ENCODE results near the gene LEPR.
"Not testable (repeated sequence)": the region's sequence is repeated elsewhere in the genome, so short reads cannot be mapped to it uniquely, and the experiment has no call there.

The LEPR gene, protein sequence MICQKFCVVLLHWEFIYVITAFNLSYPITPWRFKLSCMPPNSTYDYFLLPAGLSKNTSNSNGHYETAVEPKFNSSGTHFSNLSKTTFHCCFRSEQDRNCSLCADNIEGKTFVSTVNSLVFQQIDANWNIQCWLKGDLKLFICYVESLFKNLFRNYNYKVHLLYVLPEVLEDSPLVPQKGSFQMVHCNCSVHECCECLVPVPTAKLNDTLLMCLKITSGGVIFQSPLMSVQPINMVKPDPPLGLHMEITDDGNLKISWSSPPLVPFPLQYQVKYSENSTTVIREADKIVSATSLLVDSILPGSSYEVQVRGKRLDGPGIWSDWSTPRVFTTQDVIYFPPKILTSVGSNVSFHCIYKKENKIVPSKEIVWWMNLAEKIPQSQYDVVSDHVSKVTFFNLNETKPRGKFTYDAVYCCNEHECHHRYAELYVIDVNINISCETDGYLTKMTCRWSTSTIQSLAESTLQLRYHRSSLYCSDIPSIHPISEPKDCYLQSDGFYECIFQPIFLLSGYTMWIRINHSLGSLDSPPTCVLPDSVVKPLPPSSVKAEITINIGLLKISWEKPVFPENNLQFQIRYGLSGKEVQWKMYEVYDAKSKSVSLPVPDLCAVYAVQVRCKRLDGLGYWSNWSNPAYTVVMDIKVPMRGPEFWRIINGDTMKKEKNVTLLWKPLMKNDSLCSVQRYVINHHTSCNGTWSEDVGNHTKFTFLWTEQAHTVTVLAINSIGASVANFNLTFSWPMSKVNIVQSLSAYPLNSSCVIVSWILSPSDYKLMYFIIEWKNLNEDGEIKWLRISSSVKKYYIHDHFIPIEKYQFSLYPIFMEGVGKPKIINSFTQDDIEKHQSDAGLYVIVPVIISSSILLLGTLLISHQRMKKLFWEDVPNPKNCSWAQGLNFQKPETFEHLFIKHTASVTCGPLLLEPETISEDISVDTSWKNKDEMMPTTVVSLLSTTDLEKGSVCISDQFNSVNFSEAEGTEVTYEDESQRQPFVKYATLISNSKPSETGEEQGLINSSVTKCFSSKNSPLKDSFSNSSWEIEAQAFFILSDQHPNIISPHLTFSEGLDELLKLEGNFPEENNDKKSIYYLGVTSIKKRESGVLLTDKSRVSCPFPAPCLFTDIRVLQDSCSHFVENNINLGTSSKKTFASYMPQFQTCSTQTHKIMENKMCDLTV

DNA sequence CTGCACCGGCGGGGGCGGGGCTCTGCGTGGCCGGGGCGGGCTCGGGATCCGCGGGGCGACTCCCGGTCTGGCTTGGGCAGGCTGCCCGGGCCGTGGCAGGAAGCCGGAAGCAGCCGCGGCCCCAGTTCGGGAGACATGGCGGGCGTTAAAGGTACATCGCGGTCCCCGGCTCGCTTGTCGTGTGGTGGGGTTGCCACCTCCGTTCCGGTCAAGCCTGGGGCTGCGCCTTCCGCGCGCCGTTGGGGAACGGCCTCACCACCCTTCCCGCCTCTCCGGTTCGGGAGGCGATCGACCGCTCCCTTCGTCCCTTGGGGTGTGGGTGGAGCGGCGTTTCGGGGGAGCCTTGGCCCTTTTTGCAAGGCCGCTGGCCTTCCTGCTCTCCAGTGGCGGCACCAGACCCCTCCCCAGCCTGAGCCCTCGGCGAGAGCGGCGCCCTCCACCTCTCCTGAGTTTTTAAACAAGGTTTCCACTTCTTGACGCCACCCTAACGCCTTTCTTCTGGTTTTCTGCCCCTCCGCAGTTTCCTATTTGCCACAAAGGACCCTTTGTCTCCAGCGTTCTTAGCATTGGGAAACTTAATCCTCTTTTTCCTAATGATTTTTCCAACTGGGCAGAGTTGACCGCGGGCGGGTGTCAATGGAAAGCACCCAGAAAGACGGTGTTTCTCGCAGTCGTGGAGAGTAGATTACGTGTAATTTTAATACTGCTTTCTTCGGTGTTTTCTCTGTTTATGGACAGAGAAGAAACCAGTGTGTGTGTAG lies at the start of gene LEPR, which contains the start of gene LEPROT:
LEPR (plus strand) TSS at position 79 of the 761 bp plus-strand sequence. CDS start 144,898 bp downstream, outside the sequence.
LEPROT (plus strand) TSS at position 79 of the 761 bp plus-strand sequence; CDS start at position 136, 57 bp downstream.
- FAIRE-seq (no peak), DNase-seq (ENCODE audit: insufficient read length, low spot score) (peak; percentile 65)

DNA sequence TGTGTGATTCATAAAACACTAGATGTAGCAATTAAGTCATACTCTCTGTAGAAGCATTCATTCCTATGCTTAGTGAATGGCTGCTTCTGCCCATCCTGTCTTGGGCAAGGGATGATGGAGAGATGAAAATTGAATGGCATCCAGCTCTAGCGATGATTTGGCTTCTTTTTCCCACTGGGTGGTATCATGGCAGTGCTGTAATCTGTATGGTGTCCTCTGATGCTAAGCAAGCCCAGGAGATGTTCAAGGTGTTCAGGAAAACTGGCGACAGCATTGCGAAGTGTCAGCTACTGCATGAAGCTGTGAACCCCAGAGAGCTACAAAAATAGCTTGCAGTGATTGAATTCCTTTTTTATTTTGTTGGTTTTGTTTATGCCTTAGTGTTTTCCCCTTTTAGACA lies 48.9 kb upstream of the LEPR start:
- DNase-seq (ENCODE audit: insufficient read length, low spot score), result no peak
- FAIRE-seq, result no peak

DNA sequence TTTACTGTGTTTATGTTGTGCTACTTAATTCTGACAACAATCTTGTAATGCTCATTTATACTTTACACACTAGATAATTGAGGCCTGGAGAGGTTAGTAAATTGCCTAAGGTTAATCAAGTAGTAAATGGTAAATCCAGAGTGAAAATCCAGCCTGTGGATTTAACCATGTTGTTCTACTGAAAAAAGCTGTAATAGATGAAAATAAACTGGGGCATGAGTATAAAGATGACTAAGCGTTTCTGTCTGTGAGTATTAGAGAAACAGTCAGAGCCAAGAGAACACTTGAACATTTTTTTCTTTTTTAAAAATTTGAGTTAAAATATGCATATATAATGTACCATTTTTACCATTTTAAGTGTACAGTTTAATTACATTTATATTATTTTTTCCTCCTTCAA lies 47.9 kb upstream of the LEPR start:
- no peak for DNase-seq (ENCODE audit: insufficient read length, low spot score)
- no peak for FAIRE-seq

DNA sequence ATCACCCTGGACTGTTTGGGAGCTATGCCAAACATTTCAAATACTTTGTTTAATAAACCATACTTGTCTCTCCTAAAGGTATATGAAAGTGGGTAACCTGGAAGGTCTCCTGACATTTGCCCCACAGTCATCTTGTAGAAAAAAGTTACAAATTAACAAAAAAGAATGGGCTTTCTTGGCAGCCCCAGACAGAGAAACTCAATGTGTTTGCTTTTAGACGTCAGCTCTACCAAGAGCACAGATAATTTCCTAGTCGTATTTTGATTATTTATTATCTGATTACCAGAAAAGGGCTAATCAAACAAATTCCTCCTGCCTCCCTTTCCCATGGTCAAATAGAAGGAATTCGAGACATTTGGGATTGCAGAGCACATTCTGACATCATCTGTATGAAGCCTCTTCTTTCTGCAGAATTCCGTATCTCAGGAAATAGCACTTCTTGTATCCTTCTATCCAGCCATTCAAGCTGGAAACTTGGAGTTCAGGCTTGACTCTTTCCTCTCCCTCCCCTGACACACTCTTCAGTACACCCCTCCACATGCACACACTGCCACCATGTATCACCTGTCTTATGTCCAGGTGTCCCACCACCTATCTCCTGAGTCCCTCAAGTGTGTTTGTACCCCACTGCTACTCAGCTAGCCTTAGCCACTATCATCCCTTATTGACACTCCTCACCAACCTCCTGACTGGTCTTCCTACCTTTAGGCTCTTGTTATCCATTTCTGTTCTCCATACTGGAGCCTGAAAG lies 42.8 kb upstream of the LEPR start:
- FAIRE-seq (no peak), DNase-seq (ENCODE audit: insufficient read length, low spot score) (no peak)

DNA sequence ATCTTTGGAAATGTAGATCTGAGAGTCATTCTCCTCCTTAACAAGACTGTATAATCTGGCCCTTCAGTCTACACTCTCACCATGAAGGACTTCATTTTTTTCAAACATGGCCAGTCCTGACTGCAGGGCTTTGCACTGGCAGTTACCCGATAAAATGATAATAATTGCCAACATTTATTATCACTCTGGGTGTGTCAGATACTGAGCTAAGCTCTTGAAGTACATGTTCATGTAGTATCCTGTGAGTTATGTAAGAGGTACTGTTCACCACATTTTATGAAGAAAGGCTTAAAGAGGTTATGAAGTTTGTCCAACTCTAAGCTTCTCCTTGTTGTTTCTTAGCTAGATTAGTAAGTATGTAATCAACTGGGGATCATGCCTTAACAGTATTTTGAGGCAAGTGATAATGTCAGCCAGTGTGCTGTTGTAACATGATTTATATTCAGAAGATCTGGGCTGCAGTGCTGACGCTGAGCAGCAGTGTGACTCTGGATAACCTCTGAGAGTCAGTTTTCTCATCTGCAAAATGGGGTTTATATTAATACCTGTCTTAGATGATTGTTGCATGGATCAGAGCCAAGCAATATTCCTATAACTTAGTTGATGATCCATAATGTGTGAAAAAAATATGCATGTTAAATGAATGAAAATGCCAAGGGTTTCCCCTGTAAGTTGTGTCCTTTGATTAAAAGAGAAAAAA lies 42.1 kb upstream of the LEPR start:
- FAIRE-seq (no peak), DNase-seq (ENCODE audit: insufficient read length, low spot score) (no peak)

DNA sequence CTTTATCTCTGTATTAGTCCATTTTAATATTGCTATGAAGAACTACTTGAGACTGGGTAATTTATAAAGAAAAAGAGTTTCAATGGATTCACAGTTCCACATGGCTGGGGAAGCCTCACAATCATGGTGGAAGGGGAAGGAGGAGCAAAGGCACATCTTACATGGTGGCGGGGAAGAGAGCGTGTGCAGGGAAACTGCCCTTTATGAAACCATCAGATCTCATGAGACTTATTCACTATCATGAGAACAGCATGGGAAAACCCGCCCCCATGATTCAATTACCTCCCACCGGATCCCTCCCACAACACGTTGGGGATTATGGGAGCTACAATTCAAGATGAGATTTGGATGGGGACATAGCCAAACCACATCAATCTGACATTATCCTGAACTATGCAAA lies 36.0 kb upstream of the LEPR start:
- not testable (repeated sequence) for DNase-seq (ENCODE audit: insufficient read length, low spot score); FAIRE-seq

DNA sequence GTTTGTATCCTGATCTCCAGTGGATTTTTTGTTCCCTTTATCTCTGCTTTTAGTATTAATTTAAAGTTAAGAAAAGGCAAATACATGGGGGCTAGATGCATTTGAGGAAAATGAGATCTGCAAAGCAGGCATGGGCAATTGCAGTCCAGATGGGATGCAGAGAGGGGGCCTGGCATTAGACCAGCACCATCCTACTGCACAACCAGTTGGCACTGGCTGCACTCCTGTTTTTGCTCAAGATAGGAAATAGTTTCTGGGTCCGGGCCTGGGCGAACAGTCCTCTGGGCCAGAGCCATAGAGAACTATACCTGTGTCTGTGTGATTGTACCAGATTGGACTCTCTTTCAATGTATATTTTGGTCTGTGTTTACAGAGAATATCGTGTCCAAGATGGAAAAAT lies 34.0 kb upstream of the LEPR start:
- FAIRE-seq (no peak), DNase-seq (ENCODE audit: insufficient read length, low spot score) (no peak)

DNA sequence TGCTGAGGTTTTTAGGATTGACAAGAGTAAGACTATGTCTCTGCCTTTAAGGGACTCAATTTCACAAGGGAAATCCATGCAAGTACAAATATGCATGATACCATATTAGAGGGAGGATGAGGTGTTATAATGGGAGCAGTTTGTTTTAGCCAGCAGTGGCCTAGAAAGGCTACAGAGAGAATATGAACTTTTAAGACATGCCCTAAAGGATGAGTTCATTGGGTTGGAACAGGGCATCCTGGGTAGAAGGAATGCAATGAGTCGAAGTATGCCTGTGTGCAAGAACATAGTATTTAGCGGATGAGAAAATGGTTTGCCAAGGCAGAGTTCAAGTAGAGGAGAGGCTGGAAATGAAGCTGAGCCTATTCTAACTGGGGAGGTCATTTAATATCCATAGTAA lies 32.6 kb upstream of the LEPR start:
- FAIRE-seq (no peak), DNase-seq (ENCODE audit: insufficient read length, low spot score) (no peak)

DNA sequence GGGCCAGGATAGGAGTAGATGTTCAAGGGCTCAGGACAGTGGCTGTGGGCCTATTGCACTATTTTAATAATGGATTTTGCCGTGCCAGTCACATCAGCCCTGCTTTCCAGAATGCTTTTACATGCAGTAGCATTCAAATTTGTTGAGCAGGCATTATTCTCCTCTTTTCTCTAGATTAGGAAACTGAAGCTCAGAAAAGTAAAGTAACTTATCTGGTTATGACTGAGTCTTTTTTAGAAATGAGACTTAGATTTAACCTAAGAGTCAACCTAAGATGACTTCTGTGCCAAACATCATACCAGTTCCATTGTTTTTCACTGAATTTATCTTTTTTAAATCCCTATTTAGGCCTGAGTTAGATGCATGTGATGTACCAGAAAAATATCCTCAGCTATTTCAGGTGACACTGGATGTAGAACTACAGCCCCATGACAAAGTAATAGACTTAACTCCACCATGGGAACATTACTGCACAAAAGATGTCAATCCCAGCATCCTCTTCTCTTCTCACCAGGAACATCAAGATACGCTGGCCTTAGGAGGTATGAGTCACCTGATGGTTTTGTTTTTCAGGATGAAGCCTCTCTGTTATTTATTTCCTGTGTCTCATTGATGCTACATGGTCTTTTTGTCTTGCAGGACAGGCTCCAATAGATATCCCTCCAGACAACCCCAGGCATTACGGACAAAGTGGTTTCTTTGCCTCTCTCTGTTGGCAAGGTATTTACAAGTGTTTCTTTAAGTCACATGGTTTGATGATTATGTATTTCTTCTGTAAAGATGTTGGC lies 31.4 kb upstream of the LEPR start:
- FAIRE-seq, result no peak
- no peak for DNase-seq (ENCODE audit: insufficient read length, low spot score)

DNA sequence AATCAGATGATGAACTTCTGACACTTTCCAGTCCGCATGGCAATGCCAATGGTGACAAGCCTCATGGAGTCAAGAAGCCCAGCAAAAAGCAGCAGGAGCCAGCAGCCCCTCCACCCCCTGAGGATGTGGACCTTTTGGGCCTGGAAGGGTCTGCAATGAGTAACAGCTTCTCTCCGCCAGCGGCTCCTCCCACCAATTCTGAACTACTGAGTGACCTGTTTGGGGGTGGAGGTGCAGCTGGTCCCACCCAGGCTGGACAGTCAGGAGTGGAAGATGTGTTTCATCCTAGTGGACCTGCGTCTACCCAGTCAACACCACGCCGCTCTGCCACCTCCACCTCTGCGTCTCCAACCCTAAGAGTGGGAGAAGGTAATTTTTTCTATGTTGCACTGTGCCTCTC lies 28.0 kb upstream of the LEPR start:
- DNase-seq (ENCODE audit: insufficient read length, low spot score), result no peak
- no peak for FAIRE-seq

DNA sequence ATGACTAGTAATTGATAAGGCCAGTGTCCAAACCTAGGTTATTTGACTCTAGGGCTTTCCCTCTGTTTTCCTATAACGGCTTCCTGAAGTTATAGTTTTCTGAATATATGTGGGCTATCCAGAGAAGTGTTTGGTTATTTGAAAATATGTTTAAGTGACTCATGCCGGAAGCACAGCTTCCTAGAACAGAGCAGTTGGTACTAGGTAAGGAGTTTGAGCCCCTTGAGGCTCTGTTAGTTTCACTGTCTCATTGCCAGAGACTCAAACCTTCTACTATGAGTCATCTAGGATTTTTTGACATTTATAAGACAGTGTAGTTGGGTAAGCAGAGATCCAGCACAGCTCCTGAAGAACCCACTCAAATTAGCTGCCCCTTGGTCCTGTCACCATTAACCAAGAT lies 27.1 kb upstream of the LEPR start:
- DNase-seq (ENCODE audit: insufficient read length, low spot score) (no peak), FAIRE-seq (no peak)

DNA sequence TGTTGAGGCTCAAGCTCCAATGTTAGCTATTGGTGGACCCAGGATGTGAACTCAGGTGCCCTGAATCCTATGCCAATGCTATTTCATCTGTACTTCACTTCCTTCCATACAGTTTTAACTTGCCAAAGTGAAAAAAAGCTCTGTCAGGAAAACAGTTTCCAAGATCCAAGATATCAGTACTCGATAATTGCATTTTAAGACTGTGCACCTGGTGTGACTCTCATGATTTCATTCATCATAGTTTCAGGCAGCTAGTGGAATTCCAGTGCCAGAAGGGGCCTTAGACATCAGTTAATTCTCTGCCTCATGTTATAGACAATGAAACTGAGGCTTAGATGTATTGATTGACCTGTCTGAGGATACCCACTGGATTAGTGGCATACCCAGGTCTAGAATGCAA lies 26.5 kb upstream of the LEPR start:
- FAIRE-seq (no peak), DNase-seq (ENCODE audit: insufficient read length, low spot score) (no peak)

DNA sequence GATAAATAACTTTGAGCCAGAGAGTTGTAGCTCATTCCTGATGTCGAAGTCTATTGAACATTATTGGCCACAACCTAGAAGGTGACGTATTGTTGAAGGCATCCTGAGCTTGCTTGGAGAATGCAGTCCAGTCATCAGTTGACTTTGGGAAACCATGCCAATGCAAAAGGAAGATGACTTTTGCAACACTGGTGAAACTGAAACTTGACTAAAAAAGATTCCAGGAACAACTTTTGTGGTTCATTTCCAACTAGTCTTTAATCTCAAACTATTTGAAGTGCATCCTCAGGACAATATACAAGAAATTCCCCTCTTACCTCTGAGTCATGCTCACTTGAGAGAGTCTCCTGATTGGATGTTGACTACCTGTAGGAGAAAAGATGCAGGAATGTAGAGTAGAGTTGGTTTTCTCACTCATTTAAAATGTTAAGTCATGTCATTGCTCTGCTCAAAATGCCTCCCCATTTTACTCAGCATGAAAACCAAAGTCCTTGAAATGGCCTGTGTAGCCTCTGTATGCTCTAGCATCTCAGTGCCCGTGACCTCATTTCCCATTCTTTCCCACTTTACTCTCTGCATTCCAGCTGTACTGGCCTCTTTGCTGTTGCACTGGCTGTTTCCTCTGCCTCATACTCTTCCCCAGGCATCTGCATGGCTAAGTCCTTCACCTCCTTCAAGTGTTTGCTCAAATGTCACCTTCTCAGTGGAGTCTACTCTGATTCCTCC lies 24.4 kb upstream of the LEPR start:
- FAIRE-seq, result no peak
- DNase-seq (ENCODE audit: insufficient read length, low spot score), result no peak

DNA sequence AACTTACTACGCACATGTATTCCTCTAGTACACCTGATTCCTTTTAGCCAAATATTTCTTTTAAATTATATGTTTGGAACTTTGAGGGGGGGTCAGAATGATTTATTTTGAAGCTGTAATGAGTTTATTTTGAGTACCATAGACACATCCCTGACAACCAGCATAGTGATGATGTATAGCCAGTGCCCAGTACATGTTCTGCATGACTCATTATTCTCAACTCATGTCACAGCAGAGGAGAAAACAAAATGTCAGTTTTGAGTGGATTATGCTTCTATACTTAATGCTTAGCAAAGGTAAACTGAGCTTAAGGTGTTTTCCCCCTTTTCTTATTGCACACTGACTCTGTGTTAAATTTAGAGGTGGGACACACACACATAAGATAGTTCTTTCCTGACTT lies 22.4 kb upstream of the LEPR start:
- FAIRE-seq (no peak), DNase-seq (ENCODE audit: insufficient read length, low spot score) (no peak)

DNA sequence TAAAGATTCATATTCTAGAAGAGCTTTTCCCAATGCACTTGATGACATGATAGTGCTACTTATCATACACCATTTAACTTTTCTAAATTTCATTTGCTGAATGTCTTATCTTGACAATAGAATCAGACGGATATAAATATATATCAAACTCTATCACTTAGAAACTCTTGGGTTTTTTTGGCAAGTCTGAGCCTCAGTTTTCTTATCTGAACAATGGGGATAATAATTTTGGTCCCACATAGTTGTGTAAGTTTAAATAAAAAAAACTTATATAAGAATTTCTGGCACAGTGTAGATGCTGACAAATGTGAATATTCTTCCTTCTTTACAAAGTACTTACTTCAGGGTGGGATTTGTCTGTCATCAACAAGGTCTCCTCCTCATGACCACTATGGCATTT lies 21.5 kb upstream of the LEPR start:
- DNase-seq (ENCODE audit: insufficient read length, low spot score), result no peak
- FAIRE-seq, result no peak

DNA sequence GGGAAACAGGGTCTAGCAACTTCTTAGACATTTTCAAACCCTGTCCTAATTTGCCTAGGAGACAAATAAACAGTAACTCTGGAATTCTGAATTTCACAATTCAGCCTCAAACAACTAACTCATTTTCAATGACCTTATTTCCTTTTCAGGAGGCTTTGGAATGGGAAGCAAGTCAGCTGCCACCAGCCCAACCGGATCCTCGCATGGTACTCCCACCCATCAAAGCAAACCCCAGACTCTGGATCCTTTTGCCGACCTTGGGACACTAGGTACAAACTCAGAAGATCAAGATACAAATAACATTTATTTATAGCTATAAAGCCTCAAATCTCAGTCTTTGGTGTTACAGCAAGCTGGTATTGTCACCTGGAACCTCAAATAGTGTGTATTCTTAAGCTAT lies 18.9 kb upstream of the LEPR start:
- no peak for FAIRE-seq
- no peak for DNase-seq (ENCODE audit: insufficient read length, low spot score)

DNA sequence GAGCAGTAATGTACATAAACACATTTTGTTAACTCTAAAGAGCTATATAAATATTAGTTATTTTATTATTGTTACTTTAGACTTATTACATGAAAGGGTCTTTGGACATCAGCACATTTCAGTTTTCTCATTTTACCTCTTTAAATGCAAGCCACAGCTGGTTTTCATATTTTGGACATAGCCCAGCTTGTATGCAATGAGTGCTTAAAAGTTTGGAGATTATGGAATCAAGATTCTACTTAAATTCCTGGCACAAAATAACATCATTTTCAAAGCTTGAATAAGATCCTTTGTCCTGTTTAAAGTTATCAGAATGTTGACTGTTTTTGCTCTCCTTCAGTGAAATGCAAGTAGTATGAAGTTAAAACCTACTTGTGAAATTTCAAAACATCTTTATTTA lies 15.5 kb upstream of the LEPR start:
- no peak for FAIRE-seq
- DNase-seq (ENCODE audit: insufficient read length, low spot score), result no peak

DNA sequence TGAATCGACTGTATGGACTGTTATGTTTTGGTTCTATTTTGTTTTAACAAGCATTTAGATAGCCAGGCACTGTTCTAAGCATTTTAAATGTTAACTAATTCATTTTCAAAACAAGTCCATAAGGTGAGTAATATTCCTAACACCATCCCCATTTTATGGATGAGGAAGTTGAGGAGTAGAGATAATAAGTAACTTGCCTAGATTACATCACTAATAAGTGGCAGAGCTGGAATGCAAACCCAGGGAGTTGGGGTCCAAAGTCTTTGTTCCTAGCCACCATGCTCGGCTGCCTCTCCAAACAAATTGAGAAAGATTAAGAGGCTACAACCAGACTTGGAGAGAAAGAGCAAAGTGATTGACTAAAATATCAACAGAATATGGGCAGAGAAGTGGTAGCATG lies 12.6 kb upstream of the LEPR start:
- DNase-seq (ENCODE audit: insufficient read length, low spot score) (no peak), FAIRE-seq (no peak)
